Measurements from ENCODE around the gene ZNF774. TPM values are rescaled to one million over a fixed set of nuclear protein-coding genes. Genes with fewer than 3 reads are reported as not detected.

Gene ZNF774
- total and polyA plus RNA-seq, 10 of the 15 experiments (the other 5 are each of a cell fraction or from before 2014, with no cell fraction given) = 0.35 to 2.5 (median 1.7) TPM

DNA sequence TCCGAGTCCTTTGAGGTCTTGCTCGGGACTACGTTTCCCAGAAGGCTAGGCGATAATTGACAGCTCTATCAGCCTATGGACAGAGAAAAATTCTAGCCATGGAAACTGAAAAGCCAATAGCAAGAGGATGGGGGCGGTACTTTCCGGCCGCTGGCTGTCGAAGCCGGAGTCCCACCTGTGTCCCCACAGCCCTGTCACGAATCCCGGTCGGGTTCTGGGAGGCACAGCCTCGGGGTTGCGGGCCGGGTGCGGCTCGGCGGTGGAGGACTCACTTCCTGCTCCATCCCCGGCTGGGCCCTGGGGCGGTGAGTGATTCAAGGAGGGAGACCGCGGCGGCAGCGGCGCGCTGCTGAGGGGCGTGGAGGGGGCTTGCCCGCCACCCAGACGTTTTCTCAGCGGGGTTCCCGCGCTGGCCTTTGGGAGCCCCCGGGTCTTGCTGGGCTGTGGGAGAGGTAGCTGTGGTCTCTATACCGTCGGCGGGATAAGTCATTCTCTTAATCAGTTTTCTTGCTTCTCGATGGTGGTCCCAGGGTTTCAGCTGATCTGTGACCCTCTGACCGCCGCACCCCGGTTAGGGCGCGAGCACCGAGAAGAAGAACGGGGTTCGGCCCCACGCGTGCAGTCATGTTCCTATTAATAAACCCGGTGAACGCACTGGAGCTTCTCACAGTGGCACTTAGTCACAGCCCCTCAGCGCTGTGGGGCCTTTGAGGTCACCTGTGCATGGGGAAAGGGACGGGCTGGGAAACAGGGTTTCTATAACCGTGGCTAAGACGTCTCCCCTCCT lies at the start of gene ZNF774 (continued):
- TF ChIP-seq GABPA (IDR thresholded peaks at IDR 0.05; ENCODE audit: low read depth) = peak; percentile 92
- peak; percentile 55; the same call in 1 of the 2 replicates for TF ChIP-seq NKRF (conservative IDR thresholded peaks at IDR 0.05)
- TF ChIP-seq, protein P1, sequence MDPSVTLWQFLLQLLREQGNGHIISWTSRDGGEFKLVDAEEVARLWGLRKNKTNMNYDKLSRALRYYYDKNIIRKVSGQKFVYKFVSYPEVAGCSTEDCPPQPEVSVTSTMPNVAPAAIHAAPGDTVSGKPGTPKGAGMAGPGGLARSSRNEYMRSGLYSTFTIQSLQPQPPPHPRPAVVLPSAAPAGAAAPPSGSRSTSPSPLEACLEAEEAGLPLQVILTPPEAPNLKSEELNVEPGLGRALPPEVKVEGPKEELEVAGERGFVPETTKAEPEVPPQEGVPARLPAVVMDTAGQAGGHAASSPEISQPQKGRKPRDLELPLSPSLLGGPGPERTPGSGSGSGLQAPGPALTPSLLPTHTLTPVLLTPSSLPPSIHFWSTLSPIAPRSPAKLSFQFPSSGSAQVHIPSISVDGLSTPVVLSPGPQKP (IDR thresholded peaks at IDR 0.05; ENCODE audit: low read depth, low read length) = no peak
- TF ChIP-seq LARP7 (IDR thresholded peaks at IDR 0.05) = peak; percentile 24; the same call in 1 of the 2 replicates
- TF ChIP-seq HDGF (IDR thresholded peaks at IDR 0.05) = no peak
- TF ChIP-seq MTA2 (IDR thresholded peaks at IDR 0.05; ENCODE audit: low read depth) = 0 out of 2 replicates have a peak, but pooled peaks have one; percentile 10
- TF ChIP-seq REST (IDR thresholded peaks at IDR 0.05; ENCODE audit: low read depth, low read length) = no peak
- TF ChIP-seq RB1 (IDR thresholded peaks at IDR 0.05; ENCODE audit: borderline replicate concordance) = peak; percentile 26; the same call in 1 of the 2 replicates
- TF ChIP-seq SIX5 (IDR thresholded peaks at IDR 0.05; ENCODE audit: low read depth, low read length, severe bottlenecking) = peak; percentile 95
- TF ChIP-seq IKZF1 (conservative IDR thresholded peaks at IDR 0.05) = peak; percentile 89
- TF ChIP-seq IRF4 (IDR thresholded peaks at IDR 0.05; ENCODE audit: low read depth, low read length) = no peak
- TF ChIP-seq NFYB (IDR thresholded peaks at IDR 0.05; ENCODE audit: insufficient read depth, low read depth, low read length) = peak; percentile 100
- TF ChIP-seq NFYA (IDR thresholded peaks at IDR 0.05; ENCODE audit: borderline replicate concordance, low read depth, low read length) = peak; percentile 73; the same call in 1 of the 2 replicates
- TF ChIP-seq BHLHE40 (IDR thresholded peaks at IDR 0.05; ENCODE audit: borderline replicate concordance in 1 of 2, low read depth in 2 of 2, low read length in 1 of 2) = 0 out of 4 replicates have a peak, but pooled peaks of 1 of the 2 experiments have one; percentile 35
- TF ChIP-seq MYB (IDR thresholded peaks at IDR 0.05; ENCODE audit: borderline replicate concordance, low read depth, low read length) = no peak
- TF ChIP-seq, protein P2, sequence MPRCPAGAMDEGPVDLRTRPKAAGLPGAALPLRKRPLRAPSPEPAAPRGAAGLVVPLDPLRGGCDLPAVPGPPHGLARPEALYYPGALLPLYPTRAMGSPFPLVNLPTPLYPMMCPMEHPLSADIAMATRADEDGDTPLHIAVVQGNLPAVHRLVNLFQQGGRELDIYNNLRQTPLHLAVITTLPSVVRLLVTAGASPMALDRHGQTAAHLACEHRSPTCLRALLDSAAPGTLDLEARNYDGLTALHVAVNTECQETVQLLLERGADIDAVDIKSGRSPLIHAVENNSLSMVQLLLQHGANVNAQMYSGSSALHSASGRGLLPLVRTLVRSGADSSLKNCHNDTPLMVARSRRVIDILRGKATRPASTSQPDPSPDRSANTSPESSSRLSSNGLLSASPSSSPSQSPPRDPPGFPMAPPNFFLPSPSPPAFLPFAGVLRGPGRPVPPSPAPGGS (IDR thresholded peaks at IDR 0.05; ENCODE audit: borderline replicate concordance, insufficient read depth, low read depth, low read length, poor library complexity, severe bottlenecking) = no peak
- TF ChIP-seq CEBPB (IDR thresholded peaks at IDR 0.05; ENCODE audit: borderline replicate concordance in 1 of 2, low read depth in 2 of 2, low read length in 2 of 2) = no peak
- peak; percentile 27; the same call in 1 of the 2 replicates for TF ChIP-seq SREBF1 (IDR thresholded peaks at IDR 0.05; ENCODE audit: low read length)
- TF ChIP-seq, protein P3, sequence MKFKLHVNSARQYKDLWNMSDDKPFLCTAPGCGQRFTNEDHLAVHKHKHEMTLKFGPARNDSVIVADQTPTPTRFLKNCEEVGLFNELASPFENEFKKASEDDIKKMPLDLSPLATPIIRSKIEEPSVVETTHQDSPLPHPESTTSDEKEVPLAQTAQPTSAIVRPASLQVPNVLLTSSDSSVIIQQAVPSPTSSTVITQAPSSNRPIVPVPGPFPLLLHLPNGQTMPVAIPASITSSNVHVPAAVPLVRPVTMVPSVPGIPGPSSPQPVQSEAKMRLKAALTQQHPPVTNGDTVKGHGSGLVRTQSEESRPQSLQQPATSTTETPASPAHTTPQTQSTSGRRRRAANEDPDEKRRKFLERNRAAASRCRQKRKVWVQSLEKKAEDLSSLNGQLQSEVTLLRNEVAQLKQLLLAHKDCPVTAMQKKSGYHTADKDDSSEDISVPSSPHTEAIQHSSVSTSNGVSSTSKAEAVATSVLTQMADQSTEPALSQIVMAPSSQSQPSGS (IDR thresholded peaks at IDR 0.05; ENCODE audit: low read length) = no peak
